Measurements from ENCODE around the gene MTA1.

MTA1 gene

GRCh38 chr14:105476097-105476830, 56.6 kb downstream of the MTA1 start:
- Histone ChIP-seq H3K9ac (ENCODE audit: low read length) (no peak overlapping the region), H3F3A (ENCODE audit: insufficient read depth) (no peaks in the 10 kb centered on the region), H3K36me3 (ENCODE audit: low read length) (no peaks in the 10 kb centered on the region), H3K4me2 (ENCODE audit: low read depth, low read length, poor library complexity, severe bottlenecking) (no peak overlapping the region), H3K9me2 (replicated peaks; ENCODE audit: insufficient read depth, low read length) (no peaks in the 10 kb centered on the region), H4K20me1 (ENCODE audit: low read depth, low read length) (no peaks in the 10 kb centered on the region), H3K9me3 (ENCODE audit: insufficient read depth, low read length) (0 out of 2 replicates have a peak, but pooled peaks cover 3% of the 10 kb centered on the region), H2AFZ (ENCODE audit: low read depth, low read length, severe bottlenecking) (no peak overlapping the region), H3K4me3 (ENCODE audit: insufficient read depth, low read length, poor library complexity, severe bottlenecking) (no peak overlapping the region), H3K27ac (ENCODE audit: low read depth, low read length) (no peak overlapping the region), H3K27me3 (ENCODE audit: low read length) (no peaks in the 10 kb centered on the region), H3K79me2 (ENCODE audit: insufficient read depth, low read length) (no peaks in the 10 kb centered on the region)
- TF ChIP-seq CTCF (IDR thresholded peaks at IDR 0.05; ENCODE audit: insufficient read depth, low read length, poor library complexity, severe bottlenecking) (no peak), EZH2phosphoT487 (conservative IDR thresholded peaks at IDR 0.05; ENCODE audit: low read length) (no peak)

GRCh38 chr14:105476831-105477659, 57.4 kb downstream of the MTA1 start:
- H3F3A ChIP-seq (ENCODE audit: insufficient read depth): no peaks in the 10 kb centered on the region
- TF ChIP-seq EZH2phosphoT487 (conservative IDR thresholded peaks at IDR 0.05; ENCODE audit: low read length): no peak
- H3K9me2 ChIP-seq (replicated peaks; ENCODE audit: insufficient read depth, low read length): no peaks in the 10 kb centered on the region
- no peak overlapping the region for H3K27ac ChIP-seq (ENCODE audit: low read depth, low read length)
- no peak overlapping the region for H3K4me2 ChIP-seq (ENCODE audit: low read depth, low read length, poor library complexity, severe bottlenecking)
- no peaks in the 10 kb centered on the region for H3K27me3 ChIP-seq (ENCODE audit: low read length)
- H3K9ac ChIP-seq (ENCODE audit: low read length): no peak overlapping the region
- no peak overlapping the region for H2AFZ ChIP-seq (ENCODE audit: low read depth, low read length, severe bottlenecking)
- H3K79me2 ChIP-seq (ENCODE audit: insufficient read depth, low read length): no peaks in the 10 kb centered on the region
- H3K36me3 ChIP-seq (ENCODE audit: low read length): no peaks in the 10 kb centered on the region
- H3K4me3 ChIP-seq (ENCODE audit: insufficient read depth, low read length, poor library complexity, severe bottlenecking): no peak overlapping the region
- H4K20me1 ChIP-seq (ENCODE audit: low read depth, low read length): no peaks in the 10 kb centered on the region
- H3K9me3 ChIP-seq (ENCODE audit: insufficient read depth, low read length): 0 out of 2 replicates have a peak, but pooled peaks cover 3% of the 10 kb centered on the region

DNA sequence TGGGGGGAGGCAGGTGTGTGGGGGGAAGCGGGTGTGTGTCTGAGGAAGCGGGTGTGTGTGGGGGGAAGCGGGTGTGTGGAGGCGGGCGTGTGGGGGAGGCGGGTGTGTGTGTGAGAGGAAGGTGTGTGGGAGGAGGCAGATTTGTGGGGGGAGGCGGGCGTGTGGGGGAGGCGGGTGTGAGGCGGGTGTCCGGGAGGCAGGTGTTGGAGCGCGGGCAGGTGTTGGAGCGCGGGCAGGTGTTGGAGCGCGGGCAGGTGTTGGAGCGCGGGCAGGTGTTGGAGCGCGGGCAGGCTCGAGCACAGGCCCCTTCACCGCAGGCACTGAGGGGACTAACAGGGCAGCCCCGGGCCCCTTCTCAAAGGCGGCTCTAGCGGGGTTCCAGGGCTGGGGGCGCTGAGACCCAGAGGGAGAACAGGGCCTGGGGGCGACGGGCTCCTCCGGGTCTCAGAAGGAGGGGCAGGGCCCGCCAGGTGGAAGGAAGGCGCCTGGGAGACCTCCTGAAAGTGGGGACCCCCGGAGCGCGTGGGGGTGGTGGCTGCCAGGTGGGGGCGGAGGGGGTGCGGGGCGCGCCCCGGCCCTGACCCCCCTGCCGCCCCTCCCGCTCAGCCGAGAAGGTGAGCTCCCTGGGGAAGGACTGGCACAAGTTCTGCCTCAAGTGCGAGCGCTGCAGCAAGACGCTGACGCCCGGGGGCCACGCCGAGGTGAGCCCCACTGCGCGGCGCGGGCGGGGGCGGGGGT, 58.2 kb downstream of the MTA1 start:
- Histone ChIP-seq H3K79me2 (ENCODE audit: insufficient read depth, low read length) (no peaks in the 10 kb centered on the region), H3K4me2 (ENCODE audit: low read depth, low read length, poor library complexity, severe bottlenecking) (no peak overlapping the region), H3K9me3 (ENCODE audit: insufficient read depth, low read length) (0 out of 2 replicates have a peak, but pooled peaks cover 3% of the 10 kb centered on the region), H4K20me1 (ENCODE audit: low read depth, low read length) (no peaks in the 10 kb centered on the region), H3K27ac (ENCODE audit: low read depth, low read length) (no peak overlapping the region), H3K27me3 (ENCODE audit: low read length) (no peaks in the 10 kb centered on the region), H3K36me3 (ENCODE audit: low read length) (no peaks in the 10 kb centered on the region), H2AFZ (ENCODE audit: low read depth, low read length, severe bottlenecking) (no peak overlapping the region), H3K4me3 (ENCODE audit: insufficient read depth, low read length, poor library complexity, severe bottlenecking) (no peak overlapping the region), H3F3A (ENCODE audit: insufficient read depth) (no peaks in the 10 kb centered on the region), H3K9me2 (replicated peaks; ENCODE audit: insufficient read depth, low read length) (no peaks in the 10 kb centered on the region), H3K9ac (ENCODE audit: low read length) (no peak overlapping the region)
- TF ChIP-seq CTCF (IDR thresholded peaks at IDR 0.05; ENCODE audit: insufficient read depth, low read length, poor library complexity, severe bottlenecking): no peak
- TF ChIP-seq EZH2phosphoT487 (conservative IDR thresholded peaks at IDR 0.05; ENCODE audit: low read length): no peak

Measured in SU-DHL-6 (cell line).